WTC11 (cell line): ENCODE data around the gene RNF208.

Experiments
- ATF1 ChIP-seq: sonication (generic); formaldehyde crosslinking; IDR thresholded peaks from 2 replicates; pipeline ENCODE4 v1.8.1; 2023; ENCODE audit warnings: mild to moderate bottlenecking, moderate library complexity, missing genetic modification reagents
- ATF3 ChIP-seq: sonication (generic); formaldehyde crosslinking; conservative IDR thresholded peaks from 2 replicates; pipeline ENCODE4 v1.8.1; 2022; ENCODE audit warnings: mild to moderate bottlenecking, missing genetic modification reagents
- CDX4 ChIP-seq: fragments of 250-450 bp; sonication (Bioruptor Pico); IDR thresholded peaks from 2 replicates; pipeline ENCODE4 v1.9.0; 2021; ENCODE audit warnings: moderate library complexity, mild to moderate bottlenecking, inconsistent platforms, borderline replicate concordance
- CREM ChIP-seq: sonication (generic); formaldehyde crosslinking; IDR thresholded peaks from 2 replicates; pipeline ENCODE4 v1.8.1; 2022; ENCODE audit warnings: mild to moderate bottlenecking, missing genetic modification reagents, moderate library complexity
- CTCF ChIP-seq: fragments of 200-600 bp; IDR thresholded peaks from 2 replicates; pipeline ENCODE4 v1.8.0; 2022; ENCODE audit warnings: antibody characterized with exemption
- GRHL2 ChIP-seq: fragments of 250-450 bp; sonication (Bioruptor Pico); IDR thresholded peaks from 2 replicates; pipeline ENCODE4 v1.8.0; 2022; ENCODE audit warnings: mild to moderate bottlenecking, moderate library complexity; ENCODE audit not compliant: insufficient replicate concordance, severe bottlenecking
- JUN ChIP-seq: sonication (generic); formaldehyde crosslinking; IDR thresholded peaks from 2 replicates; pipeline ENCODE4 v1.8.0; 2023; ENCODE audit warnings: mild to moderate bottlenecking, missing genetic modification reagents
- KAT7 ChIP-seq: sonication (generic); formaldehyde crosslinking; IDR thresholded peaks from 2 replicates; pipeline ENCODE4 v1.8.1; 2023; ENCODE audit warnings: missing genetic modification reagents, mild to moderate bottlenecking, borderline replicate concordance
- NR2C2 ChIP-seq: sonication (generic); formaldehyde crosslinking; IDR thresholded peaks from 2 replicates; pipeline ENCODE4 v1.8.0; 2022; ENCODE audit warnings: mild to moderate bottlenecking, missing genetic modification reagents
- TEAD1 ChIP-seq: sonication (generic); formaldehyde crosslinking; IDR thresholded peaks from 2 replicates; pipeline ENCODE4 v1.8.0; 2022; ENCODE audit warnings: mild to moderate bottlenecking, missing genetic modification reagents
- ZNF232 ChIP-seq: sonication (generic); formaldehyde crosslinking; IDR thresholded peaks from 2 replicates; pipeline ENCODE4 v1.8.0; 2022; ENCODE audit warnings: mild to moderate bottlenecking, missing genetic modification reagents
- ZNF512 ChIP-seq: sonication (generic); formaldehyde crosslinking; IDR thresholded peaks from 2 replicates; pipeline ENCODE4 v1.8.1; 2022; ENCODE audit warnings: missing genetic modification reagents, borderline replicate concordance
- ZNF671 ChIP-seq: fragments of 250-450 bp; sonication (Bioruptor Pico); IDR thresholded peaks from 2 replicates; pipeline ENCODE4 v1.8.0; 2021; ENCODE audit warnings: mild to moderate bottlenecking
- TF ChIP-seq, protein P1 (sequence below): sonication (generic); formaldehyde crosslinking; IDR thresholded peaks from 2 replicates; pipeline ENCODE4 v1.8.0; 2023; ENCODE audit warnings: mild to moderate bottlenecking, missing genetic modification reagents

DNA sequence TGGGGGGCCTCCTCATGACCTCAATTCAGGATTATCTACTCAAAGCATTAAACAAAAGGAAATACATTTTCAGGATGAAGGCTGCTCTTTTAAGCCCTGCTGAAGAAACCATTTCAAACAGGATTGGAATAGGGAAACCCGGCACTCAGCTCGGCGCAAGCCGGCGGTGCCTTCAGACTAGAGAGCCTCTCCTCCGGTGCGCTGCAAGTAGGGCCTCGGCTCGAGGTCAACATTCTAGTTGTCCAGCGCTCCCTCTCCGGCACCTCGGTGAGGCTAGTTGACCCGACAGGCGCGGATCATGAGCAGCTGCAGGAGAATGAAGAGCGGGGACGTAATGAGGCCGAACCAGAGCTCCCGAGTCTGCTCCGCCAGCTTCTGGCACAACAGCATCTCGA is 17.3 kb downstream of the RNF208 start:
- TF ChIP-seq KAT7 (no peak), ZNF671 (CRISPR knock-in tag) (no peak), CTCF (no peak), NR2C2 (CRISPR knock-in tag) (no peak), CDX4 (CRISPR knock-in tag) (no peak), JUN (CRISPR knock-in tag) (no peak), ATF3 (CRISPR knock-in tag) (no peak), ZNF512 (CRISPR knock-in tag) (no peak), ZNF232 (no peak), ATF1 (no peak), CREM (CRISPR knock-in tag) (no peak), GRHL2 (CRISPR knock-in tag) (no peak), TEAD1 (CRISPR knock-in tag) (no peak)
- TF ChIP-seq, protein P1, sequence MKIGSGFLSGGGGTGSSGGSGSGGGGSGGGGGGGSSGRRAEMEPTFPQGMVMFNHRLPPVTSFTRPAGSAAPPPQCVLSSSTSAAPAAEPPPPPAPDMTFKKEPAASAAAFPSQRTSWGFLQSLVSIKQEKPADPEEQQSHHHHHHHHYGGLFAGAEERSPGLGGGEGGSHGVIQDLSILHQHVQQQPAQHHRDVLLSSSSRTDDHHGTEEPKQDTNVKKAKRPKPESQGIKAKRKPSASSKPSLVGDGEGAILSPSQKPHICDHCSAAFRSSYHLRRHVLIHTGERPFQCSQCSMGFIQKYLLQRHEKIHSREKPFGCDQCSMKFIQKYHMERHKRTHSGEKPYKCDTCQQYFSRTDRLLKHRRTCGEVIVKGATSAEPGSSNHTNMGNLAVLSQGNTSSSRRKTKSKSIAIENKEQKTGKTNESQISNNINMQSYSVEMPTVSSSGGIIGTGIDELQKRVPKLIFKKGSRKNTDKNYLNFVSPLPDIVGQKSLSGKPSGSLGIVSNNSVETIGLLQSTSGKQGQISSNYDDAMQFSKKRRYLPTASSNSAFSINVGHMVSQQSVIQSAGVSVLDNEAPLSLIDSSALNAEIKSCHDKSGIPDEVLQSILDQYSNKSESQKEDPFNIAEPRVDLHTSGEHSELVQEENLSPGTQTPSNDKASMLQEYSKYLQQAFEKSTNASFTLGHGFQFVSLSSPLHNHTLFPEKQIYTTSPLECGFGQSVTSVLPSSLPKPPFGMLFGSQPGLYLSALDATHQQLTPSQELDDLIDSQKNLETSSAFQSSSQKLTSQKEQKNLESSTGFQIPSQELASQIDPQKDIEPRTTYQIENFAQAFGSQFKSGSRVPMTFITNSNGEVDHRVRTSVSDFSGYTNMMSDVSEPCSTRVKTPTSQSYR (CRISPR knock-in tag): no peak
